ENCODE data around the gene TCFL5. TPM values are rescaled to one million over a fixed set of nuclear protein-coding genes. Genes with fewer than 3 reads are reported as not detected.
"Not testable (repeated sequence)": the region's sequence is repeated elsewhere in the genome, so short reads cannot be mapped to it uniquely, and the experiment has no call there.

Gene TCFL5
- total RNA-seq, 1 donor from 2014 or later, result 7.9 TPM

DNA sequence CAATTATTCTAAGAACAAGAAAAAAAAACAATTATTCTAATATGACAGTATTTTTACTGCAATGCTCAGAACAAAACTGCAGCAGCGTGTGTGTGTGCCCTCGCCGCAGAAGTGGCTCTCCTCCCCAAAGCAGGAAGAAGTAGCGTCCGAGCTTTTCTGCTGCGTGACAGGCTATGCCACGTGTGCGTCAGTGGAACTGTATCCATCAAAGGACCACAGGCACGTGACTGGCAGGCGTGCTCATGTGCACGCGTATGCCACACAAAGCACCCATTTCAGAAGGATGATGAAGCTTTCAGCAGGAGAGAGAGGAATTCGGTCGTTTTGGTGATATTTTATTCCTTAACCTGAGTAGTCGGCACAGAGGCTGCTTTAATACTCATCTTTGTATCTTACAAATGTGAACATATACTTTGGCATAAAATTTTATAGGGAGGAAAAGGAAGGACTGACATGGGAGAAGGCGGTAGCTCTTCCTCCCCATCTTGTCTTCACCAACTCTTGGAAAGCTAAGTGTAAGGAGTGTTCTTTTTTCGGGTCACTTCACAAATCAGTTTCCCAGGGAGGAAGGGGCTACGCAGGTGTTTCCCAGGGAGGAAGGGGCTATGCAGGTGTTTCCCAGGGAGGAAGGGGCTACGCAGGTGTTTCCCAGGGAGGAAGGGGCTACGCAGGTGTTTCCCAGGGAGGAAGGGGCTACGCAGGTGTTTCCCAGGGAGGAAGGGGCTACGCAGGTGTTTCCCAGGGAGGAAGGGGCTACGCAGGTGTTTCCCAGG, 3.4 kb downstream of the TCFL5 start:
- H3K4me1 Mint-ChIP-seq (ENCODE audit: low read depth), result peaks cover 4% of the 10 kb centered on the region
- TF ChIP-seq, protein P1, sequence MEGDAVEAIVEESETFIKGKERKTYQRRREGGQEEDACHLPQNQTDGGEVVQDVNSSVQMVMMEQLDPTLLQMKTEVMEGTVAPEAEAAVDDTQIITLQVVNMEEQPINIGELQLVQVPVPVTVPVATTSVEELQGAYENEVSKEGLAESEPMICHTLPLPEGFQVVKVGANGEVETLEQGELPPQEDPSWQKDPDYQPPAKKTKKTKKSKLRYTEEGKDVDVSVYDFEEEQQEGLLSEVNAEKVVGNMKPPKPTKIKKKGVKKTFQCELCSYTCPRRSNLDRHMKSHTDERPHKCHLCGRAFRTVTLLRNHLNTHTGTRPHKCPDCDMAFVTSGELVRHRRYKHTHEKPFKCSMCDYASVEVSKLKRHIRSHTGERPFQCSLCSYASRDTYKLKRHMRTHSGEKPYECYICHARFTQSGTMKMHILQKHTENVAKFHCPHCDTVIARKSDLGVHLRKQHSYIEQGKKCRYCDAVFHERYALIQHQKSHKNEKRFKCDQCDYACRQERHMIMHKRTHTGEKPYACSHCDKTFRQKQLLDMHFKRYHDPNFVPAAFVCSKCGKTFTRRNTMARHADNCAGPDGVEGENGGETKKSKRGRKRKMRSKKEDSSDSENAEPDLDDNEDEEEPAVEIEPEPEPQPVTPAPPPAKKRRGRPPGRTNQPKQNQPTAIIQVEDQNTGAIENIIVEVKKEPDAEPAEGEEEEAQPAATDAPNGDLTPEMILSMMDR (IDR thresholded peaks at IDR 0.05; ENCODE audit: unreplicated experiment), result no peak
- no peak overlapping the region for H3K4me3 Mint-ChIP-seq (ENCODE audit: low read depth)
- no peak overlapping the region for H3K27ac Mint-ChIP-seq
- H3K36me3 Mint-ChIP-seq (ENCODE audit: insufficient read depth), result peaks cover 6% of the 10 kb centered on the region
- peaks cover 21% of the 10 kb centered on the region for H3K27me3 Mint-ChIP-seq
- no peak for DNase-seq (ENCODE audit: low spot score, unreplicated experiment)
- H3K9me3 Mint-ChIP-seq (ENCODE audit: low read depth), result no peaks in the 10 kb centered on the region

DNA sequence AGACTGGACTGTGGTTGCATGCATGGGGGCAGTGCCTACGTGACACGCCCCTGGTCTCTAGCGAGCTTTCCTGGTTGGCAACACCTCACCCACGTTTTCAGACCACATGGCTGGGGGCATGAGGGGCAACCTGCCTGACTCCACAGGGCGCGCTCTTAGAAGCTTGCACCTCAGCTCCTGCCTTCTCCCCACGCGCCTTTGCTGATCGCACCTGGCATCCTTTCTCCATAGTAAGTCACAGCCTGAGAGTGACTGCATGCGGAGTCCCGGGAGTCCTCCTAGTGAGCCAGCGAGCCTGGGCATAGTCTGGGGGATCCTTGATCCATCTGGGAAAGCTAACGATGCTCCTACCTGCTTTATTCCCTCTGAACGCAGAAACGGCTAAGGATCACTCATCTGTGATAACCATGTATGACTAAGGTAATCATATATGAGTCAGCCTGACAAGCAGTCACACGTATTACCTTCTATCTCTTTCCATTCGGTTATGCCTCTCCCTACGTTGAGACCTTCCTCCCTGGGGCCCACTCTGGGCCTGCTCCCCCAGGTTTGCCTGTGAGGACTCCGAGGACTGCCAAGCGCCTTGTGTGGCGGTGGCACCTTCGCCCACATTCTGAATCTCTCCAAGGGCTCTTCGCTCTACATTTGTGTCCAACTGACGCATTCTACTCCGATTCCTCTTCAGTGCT, 4.5 kb downstream of the TCFL5 start:
- H3K4me3 Mint-ChIP-seq (ENCODE audit: low read depth), result no peak overlapping the region
- no peak for DNase-seq (ENCODE audit: low spot score, unreplicated experiment)
- no peaks in the 10 kb centered on the region for H3K9me3 Mint-ChIP-seq (ENCODE audit: low read depth)
- H3K36me3 Mint-ChIP-seq (ENCODE audit: insufficient read depth), result peaks cover 10% of the 10 kb centered on the region
- peaks cover 17% of the 10 kb centered on the region for H3K27me3 Mint-ChIP-seq
- TF ChIP-seq, protein P1 (IDR thresholded peaks at IDR 0.05; ENCODE audit: unreplicated experiment), result no peak
- H3K27ac Mint-ChIP-seq, result no peak overlapping the region
- H3K4me1 Mint-ChIP-seq (ENCODE audit: low read depth), result peaks cover 4% of the 10 kb centered on the region

DNA sequence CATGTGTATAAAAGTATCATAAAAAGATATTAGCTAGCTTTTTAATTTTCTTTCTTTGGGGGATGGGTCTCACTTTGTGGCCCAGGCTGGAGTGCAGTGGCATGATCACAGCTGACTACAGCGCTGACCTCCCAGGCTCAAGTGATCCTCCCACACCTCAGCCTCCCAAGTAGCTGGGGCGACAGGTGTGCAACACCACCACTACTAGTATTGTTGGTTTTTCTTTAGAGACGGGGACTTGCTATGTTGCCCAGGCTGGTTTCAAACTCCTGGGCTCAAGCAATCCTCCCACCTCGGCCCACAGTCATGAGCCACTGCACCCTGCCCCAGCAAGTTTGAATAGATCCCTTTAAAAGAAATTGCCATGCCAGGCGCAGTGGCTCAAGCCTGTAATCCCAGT, 6.5 kb downstream of the TCFL5 start:
- TF ChIP-seq, protein P1 (IDR thresholded peaks at IDR 0.05; ENCODE audit: unreplicated experiment), result no peak
- no peak for DNase-seq (ENCODE audit: low spot score, unreplicated experiment)
- no peaks in the 10 kb centered on the region for H3K9me3 Mint-ChIP-seq (ENCODE audit: low read depth)
- no peak overlapping the region for H3K27ac Mint-ChIP-seq
- peaks cover 1% of the 10 kb centered on the region for H3K4me1 Mint-ChIP-seq (ENCODE audit: low read depth)
- no peak overlapping the region for H3K4me3 Mint-ChIP-seq (ENCODE audit: low read depth)
- H3K27me3 Mint-ChIP-seq, result peaks cover 13% of the 10 kb centered on the region
- peaks cover 10% of the 10 kb centered on the region for H3K36me3 Mint-ChIP-seq (ENCODE audit: insufficient read depth)

DNA sequence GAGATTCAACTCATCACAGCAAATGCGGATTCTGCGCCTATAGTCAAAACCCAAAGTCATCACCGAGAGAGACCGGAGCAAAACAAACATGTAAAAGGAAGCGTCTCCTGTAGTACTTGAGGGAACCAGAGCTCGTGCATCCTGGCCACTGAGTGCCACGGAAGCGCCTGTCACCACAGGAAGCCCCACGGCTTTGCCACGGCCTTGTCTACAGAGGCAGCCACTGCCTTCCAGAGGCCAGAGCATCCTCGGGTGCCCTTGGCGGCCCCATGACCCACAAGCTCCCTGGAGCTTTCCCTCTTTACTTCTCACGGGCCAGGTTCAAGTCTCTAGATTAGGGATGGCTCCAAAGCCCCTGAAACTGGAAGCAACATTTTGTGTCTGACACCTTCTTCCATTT, 7.5 kb downstream of the TCFL5 start:
- H3K27ac Mint-ChIP-seq, result no peak overlapping the region
- no peaks in the 10 kb centered on the region for H3K9me3 Mint-ChIP-seq (ENCODE audit: low read depth)
- H3K4me1 Mint-ChIP-seq (ENCODE audit: low read depth), result no peaks in the 10 kb centered on the region
- peaks cover 3% of the 10 kb centered on the region for H3K27me3 Mint-ChIP-seq
- no peak overlapping the region for H3K4me3 Mint-ChIP-seq (ENCODE audit: low read depth)
- no peak for DNase-seq (ENCODE audit: low spot score, unreplicated experiment)
- peaks cover 10% of the 10 kb centered on the region for H3K36me3 Mint-ChIP-seq (ENCODE audit: insufficient read depth)
- TF ChIP-seq, protein P1 (IDR thresholded peaks at IDR 0.05; ENCODE audit: unreplicated experiment), result no peak

DNA sequence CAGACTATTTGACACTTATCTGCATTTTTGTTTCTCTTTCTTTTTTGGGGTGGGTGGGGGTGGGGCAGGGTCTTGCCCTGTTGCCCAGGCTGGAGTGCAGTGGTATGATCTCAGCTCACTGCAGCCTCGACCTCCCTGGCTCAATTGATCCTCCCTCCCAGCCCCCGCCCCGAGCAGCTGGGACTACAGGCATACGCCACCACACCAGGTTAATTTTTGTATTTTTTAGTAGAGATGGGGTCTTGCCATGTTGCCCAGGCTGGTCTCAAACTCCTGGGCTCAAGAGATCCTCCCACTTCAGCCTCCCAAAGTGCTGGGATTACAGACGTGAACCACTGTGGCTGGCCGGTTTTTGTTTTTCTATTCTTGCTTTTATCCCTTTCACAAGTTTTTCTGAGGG, 8.3 kb downstream of the TCFL5 start:
- not testable (repeated sequence) for DNase-seq (ENCODE audit: low spot score, unreplicated experiment); H3K4me3 Mint-ChIP-seq (ENCODE audit: low read depth); H3K9me3 Mint-ChIP-seq (ENCODE audit: low read depth); H3K27me3 Mint-ChIP-seq; H3K4me1 Mint-ChIP-seq (ENCODE audit: low read depth); H3K27ac Mint-ChIP-seq
- peaks cover 10% of the 10 kb centered on the region for H3K36me3 Mint-ChIP-seq (ENCODE audit: insufficient read depth)

Data from progenitor cell of endocrine pancreas (in vitro differentiated cells).